HG03378 (cell line): ENCODE data around the gene KAT2B.
"Not testable (repeated sequence)": the region's sequence is repeated elsewhere in the genome, so short reads cannot be mapped to it uniquely, and the experiment has no call there.

ENCODE experiments used
- ATAC-seq: cut with Tn5 transposase; IDR thresholded peaks from one replicate; pipeline ENCODE4 v1.9.1; 2021; ENCODE audit warnings: mild to moderate bottlenecking, moderate library complexity; ENCODE audit not compliant: unreplicated experiment

Gene KAT2B

DNA sequence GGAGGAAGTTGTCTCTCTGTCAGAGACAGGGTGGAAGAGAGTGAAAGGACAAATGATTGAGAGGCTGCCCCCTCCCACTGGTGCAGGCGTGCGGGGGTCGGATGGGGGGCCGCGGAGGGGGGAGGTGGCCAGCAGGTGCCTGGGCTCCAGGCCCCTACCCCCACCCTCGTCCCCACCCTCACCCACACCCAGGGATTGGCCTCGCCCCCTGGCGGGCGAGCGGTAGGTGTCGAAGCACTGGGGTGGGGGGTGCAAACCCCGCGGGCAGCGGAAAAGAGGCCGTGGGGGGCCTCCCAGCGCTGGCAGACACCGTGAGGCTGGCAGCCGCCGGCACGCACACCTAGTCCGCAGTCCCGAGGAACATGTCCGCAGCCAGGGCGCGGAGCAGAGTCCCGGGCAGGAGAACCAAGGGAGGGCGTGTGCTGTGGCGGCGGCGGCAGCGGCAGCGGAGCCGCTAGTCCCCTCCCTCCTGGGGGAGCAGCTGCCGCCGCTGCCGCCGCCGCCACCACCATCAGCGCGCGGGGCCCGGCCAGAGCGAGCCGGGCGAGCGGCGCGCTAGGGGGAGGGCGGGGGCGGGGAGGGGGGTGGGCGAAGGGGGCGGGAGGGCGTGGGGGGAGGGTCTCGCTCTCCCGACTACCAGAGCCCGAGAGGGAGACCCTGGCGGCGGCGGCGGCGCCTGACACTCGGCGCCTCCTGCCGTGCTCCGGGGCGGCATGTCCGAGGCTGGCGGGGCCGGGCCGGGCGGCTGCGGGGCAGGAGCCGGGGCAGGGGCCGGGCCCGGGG lies at the start of gene KAT2B:
KAT2B (plus strand) TSS at position 682 of the 783 bp plus-strand sequence; CDS start at position 714, 32 bp downstream.
- peak; percentile 51 for ATAC-seq

DNA sequence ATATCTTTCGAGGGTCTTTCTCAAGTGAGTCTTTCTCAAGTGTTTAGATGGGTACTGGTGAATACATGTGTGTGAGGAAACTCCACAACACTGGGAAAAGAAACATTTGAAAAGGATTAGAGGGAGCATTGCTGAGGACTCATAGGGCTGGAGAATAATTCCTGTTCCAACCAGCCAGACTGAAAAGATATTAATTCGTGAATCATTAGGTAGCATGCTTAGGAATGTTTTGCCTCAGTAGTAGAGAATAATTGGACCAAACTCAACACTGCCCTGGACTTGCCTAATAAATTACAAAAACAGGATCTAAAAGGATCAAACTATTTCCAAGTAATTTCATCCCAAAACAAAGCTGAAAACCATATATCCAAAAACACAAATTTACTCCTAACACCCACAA lies 45.5 kb upstream of the KAT2B start:
- ATAC-seq, result no peak

DNA sequence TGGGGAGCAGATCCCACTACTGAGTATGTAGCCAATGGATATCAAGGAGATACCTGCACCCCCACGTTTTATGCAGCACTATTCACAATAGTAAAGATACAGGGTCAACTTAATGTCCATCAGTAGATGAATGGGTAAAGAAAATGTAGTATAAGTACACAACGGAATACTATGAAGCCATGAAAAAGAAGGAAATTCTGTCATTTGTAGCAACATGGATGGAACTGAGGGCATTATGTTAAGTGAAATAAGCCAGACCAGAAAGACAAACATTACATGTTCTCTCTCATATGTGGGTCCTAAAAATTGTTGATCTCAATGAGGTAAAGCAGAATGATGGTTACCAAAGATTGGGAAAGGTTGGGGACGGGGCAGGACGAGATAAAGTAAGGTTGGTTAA lies 42.7 kb upstream of the KAT2B start:
- no peak for ATAC-seq

GRCh38 chr3:20001932-20002331 lies 38.3 kb upstream of the KAT2B start:
- ATAC-seq, result no peak

DNA sequence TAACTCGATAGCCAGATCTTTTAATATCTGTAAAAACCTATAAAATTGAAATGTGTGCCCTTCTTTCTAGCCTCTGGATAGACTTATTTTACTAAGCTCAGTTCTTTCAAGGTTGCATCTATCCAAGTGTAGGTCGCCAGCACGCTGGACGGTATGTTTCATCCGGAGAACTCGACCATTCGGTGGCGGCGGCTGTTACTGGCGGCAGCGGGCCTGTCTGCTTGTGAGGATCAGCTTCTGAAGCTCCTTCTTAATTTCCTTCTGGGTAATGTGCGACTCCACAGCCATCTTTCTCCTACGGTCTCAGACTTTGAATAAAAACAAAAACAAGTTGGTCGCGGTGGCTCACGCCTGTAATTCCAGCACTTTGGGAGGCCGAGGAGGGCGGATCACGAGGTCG lies 32.3 kb upstream of the KAT2B start:
- no peak for ATAC-seq

GRCh38 chr3:20008646-20009045 lies 31.6 kb upstream of the KAT2B start:
- ATAC-seq, result no peak

DNA sequence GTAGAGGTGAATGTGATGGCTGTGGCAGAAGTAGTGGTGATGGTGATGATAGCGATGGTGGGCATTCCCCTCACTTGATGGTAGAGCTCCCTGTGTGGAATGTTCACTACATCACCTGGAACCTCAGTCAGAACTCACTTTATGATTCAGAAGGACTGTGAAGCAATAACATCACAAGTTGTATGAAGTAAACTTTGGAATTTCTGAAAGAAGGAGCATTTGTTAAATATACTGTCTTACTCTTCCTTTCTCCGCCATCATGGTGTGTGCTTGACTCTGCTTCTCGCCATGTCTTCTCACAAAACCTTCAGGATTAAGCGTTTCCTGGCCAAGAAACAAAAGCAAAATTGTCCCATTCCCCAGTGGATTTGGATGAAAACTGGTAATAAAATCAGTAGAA lies 28.1 kb upstream of the KAT2B start, which contains the start of gene PP2D1:
PP2D1 (minus strand) TSS at position 101 of the 400 bp plus-strand sequence. CDS start 192 bp downstream, outside the sequence.
- ATAC-seq, result no peak

DNA sequence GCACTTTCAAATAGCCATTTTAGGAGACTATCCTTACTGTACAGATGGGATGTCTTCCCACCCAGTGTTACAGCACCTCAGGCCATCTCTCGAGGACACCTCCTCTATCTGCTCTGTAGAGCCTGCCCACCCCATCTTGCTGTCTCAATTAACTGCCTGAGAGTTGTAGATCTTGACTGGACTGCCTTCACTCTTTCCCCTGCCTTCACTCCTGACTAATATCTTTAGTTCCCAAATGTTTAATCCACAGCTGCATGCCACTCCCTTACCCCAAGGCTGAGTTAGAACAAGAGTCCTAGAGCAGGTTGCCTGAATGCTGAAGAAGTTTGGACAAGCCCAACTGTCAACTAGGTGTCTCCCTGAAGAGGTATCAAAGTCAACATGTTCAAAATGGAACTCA lies 26.9 kb upstream of the KAT2B start:
- ATAC-seq, result no peak

DNA sequence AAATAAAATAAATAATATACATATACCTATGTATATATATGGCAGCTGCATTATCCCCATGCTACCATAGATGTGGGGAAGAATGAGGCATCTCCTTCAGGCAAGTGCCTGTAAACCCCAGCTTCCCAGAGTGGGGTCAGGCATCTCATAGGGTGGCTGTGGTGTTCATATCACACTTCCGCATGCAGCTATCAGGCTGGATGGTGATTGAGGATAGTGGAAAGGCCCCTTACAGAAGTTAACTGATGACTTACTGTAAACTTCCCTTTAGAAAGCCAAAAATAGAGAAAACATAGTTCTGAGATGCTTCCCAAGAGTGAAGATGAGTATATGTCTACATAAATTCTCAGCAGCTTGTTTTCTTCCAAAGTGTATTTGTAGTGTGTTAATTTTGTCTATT lies 24.7 kb upstream of the KAT2B start:
- ATAC-seq, result no peak

- not testable (repeated sequence) for ATAC-seq
Measured at GRCh38 chr3:20016076-20016475, 24.2 kb upstream of the KAT2B start.

DNA sequence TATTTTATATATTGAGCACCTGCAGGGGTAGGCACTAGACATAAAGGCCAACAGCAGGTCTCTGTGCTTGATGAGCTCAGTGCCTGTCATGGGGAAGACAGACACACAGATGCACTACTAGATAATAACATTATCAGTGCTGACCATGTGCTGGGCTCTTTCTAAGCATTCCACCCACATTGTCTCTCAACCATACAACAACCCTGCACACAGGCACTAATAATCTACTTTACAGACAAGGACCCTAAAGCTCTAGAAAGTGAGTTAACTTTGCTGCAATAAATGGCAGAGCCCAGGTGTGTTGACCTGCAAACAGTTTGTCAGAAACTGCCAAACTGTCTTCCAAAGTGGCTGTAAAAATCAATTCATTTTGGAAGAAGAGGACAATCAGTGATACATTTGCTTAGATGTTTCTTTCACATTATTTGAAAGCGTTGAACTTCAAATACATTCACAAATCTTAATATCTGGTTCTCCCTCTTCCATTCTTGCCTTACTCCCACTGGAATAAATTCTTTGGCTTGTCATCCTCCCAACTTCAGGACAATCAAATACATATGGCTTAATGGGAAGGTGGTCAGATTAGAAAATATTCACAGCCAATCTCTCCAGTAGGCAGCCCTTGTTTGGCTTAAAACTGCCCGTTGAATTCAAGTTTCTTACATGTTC lies 17.2 kb upstream of the KAT2B start:
- ATAC-seq, result no peak

- no peak for ATAC-seq
Measured at GRCh38 chr3:20023623-20024405, 16.4 kb upstream of the KAT2B start.

- no peak for ATAC-seq
Measured at GRCh38 chr3:20027136-20027535, 13.1 kb upstream of the KAT2B start.

DNA sequence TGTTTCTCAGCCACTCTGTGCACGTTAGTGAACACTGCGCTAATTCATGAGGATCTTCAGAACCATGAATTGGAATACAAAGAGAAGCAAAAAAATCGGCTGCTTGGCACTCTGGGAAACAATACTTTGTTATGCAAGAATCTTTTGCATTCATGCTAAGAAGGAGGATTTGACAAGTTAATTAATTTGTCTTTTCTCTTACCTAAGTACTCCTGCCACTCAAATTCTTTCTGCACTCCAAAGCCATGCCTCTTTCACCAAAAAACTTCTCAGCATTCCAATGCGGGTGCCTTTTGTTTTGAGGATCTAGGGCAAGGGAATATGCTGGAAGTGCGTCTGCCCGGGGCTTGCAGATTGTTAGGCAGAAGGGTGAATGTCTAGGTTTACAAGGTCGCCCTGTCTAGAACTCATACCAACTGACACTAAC lies 11.3 kb upstream of the KAT2B start:
- no peak for ATAC-seq

GRCh38 chr3:20031939-20032338 lies 8.3 kb upstream of the KAT2B start:
- not testable (repeated sequence) for ATAC-seq

DNA sequence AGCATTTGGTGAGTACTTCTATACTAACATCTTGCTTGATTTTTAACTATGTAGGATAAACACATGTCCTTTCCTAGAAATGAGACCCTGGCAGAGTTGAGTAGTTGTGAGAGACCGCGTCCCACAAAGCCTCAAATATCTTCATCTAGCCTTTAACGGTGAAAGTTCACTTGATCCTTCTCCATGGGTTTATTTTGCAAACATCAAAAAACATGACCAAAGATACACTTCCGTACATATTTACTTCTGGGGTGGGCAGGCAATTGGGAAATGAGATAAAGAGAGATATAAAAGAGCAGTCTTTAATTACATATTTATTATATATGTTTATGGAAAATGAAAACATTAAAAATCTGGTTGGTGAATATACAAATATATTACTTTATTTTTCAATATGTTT lies 5.2 kb upstream of the KAT2B start:
- no peak for ATAC-seq

- ATAC-seq, result no peak
Measured at GRCh38 chr3:20037255-20037996, 2.8 kb upstream of the KAT2B start.

DNA sequence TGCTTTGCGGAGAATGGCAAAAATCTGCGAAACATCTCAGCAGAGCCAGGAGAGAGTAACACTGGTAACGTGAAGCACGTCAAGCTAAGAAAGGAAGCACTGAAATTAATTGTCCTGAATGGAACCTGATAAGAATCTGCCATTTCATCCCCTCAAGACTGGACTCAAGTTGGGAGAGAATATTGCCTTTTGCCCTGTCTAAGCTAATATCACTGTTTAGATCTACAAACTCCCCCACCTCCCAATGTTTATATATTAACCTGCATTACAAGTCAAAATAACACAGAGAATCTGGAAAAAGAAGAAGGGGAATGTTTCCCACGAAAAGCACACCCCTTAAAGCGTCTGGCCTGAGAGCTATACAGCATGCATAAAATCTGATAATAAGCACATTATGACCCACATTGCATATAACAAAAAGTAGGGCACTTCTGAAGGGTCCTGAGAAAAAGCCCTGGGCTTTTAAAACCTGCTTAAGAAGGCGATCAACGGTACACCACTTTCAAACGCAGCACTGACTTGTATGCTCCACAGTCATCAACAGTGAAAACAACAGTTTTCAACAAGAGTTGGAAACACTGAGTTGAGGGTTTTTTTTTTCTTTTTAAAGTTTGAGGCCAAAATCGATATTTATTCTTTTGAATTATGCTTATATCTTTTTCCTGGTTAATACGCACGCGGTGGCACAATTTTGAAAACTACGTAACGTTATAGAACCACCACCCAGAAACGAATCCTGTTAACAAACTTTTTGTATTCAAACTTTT lies 1.4 kb upstream of the KAT2B start:
- no peak for ATAC-seq

GRCh38 chr3:20039466-20039764 lies 831 bp upstream of the KAT2B start:
- ATAC-seq, result no peak

- ATAC-seq, result peak; percentile 23
Measured at GRCh38 chr3:20040548-20041196, 426 bp downstream of the KAT2B start.
